ENCODE results near the gene SPIB. TPM values are rescaled to one million over a fixed set of nuclear protein-coding genes. Genes with fewer than 3 reads are reported as not detected.

SPIB gene
- total RNA-seq, 1 donor from 2014 or later = 0.12 TPM

DNA sequence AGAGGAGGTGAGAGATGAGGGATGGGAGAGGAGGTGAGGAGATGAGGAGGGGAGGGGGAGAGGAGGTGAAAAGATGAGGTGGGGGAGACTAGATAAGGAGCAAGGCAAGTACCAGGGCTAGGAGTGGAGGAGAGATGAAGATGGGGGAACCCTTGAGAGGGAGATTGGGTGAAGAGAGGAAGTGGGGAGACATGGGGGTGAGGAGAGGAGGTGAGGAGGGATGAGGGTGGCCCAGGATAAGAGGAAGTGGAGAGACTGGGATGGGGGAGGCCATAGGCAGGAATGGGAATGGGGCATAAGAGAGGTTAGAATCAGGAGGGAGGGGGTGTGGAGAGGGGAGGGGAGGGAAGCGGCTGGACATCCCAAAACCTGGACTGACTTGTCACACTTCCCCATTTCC is 40.9 kb downstream of the SPIB start:
- ATAC-seq (no peak), DNase-seq (no peak)
- Histone ChIP-seq H3K4me3 (no peak overlapping the region), H3K4me1 (no peaks in the 10 kb centered on the region), H3K27me3 (ENCODE audit: low read depth) (peaks cover 28% of the 10 kb centered on the region), H3K36me3 (no peaks in the 10 kb centered on the region), H3K9me3 (no peaks in the 10 kb centered on the region), H3K27ac (no peak overlapping the region)
- intact Hi-C loops (cut with DNase I) = no loop called here
- TF ChIP-seq CTCF (IDR thresholded peaks at IDR 0.05) = no peak

GRCh38 chr19:50460161-50460765 is 41.5 kb downstream of the SPIB start:
- no peak overlapping the region for H3K4me3 ChIP-seq
- no peaks in the 10 kb centered on the region for H3K36me3 ChIP-seq
- H3K4me1 ChIP-seq = no peaks in the 10 kb centered on the region
- no peak for TF ChIP-seq CTCF (IDR thresholded peaks at IDR 0.05)
- H3K27ac ChIP-seq = no peak overlapping the region
- H3K9me3 ChIP-seq = no peaks in the 10 kb centered on the region
- peak in 1 of 2 donors; percentile 23 for ATAC-seq
- intact Hi-C loops (cut with DNase I) = no loop called here
- peaks cover 28% of the 10 kb centered on the region for H3K27me3 ChIP-seq (ENCODE audit: low read depth)
- no peak for DNase-seq

GRCh38 chr19:50461066-50461875 is 42.5 kb downstream of the SPIB start:
- TF ChIP-seq CTCF (IDR thresholded peaks at IDR 0.05) = peak; percentile 79
- intact Hi-C loops (cut with DNase I) = no loop called here
- Histone ChIP-seq H3K9me3 (no peaks in the 10 kb centered on the region), H3K27me3 (ENCODE audit: low read depth) (peaks cover 28% of the 10 kb centered on the region), H3K36me3 (no peaks in the 10 kb centered on the region), H3K4me3 (no peak overlapping the region), H3K4me1 (no peaks in the 10 kb centered on the region), H3K27ac (no peak overlapping the region)
- ATAC-seq = peak; percentile 80 to 86
- DNase-seq = no peak

GRCh38 chr19:50462970-50463369 is 44.2 kb downstream of the SPIB start:
- ATAC-seq (no peak), DNase-seq (no peak)
- TF ChIP-seq CTCF (IDR thresholded peaks at IDR 0.05) = no peak
- Histone ChIP-seq H3K9me3 (no peaks in the 10 kb centered on the region), H3K36me3 (no peaks in the 10 kb centered on the region), H3K4me1 (no peaks in the 10 kb centered on the region), H3K27ac (no peak overlapping the region), H3K27me3 (ENCODE audit: low read depth) (peaks cover 19% of the 10 kb centered on the region), H3K4me3 (no peak overlapping the region)
- intact Hi-C loops (cut with DNase I) = no loop called here

DNA sequence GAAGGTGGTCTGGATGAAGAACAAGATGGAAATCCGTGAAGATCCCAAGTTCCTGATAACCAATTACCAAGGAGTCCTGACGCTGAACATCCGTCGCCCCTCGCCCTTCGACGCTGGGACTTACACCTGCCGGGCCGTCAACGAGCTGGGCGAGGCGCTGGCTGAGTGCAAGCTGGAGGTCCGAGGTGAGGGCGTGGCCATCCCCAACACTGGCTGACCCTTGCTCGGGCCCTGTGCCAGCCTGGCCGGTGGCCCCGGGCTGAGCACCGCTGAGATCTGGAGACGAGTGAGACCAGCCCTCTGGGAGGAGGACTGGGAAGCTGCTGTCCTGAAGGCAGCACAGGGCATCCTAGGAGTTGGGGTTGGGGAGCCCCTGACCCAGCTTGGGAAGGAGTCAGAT is 45.6 kb downstream of the SPIB start:
- no peaks in the 10 kb centered on the region for H3K36me3 ChIP-seq
- intact Hi-C loops (cut with DNase I) = no loop called here
- no peaks in the 10 kb centered on the region for H3K4me1 ChIP-seq
- H3K4me3 ChIP-seq = no peak overlapping the region
- no peak overlapping the region for H3K27ac ChIP-seq
- H3K9me3 ChIP-seq = no peaks in the 10 kb centered on the region
- no peak for TF ChIP-seq CTCF (IDR thresholded peaks at IDR 0.05)
- DNase-seq (no peak), ATAC-seq (no peak)
- peaks cover 9% of the 10 kb centered on the region for H3K27me3 ChIP-seq (ENCODE audit: low read depth)
